Measurements from ENCODE around the gene ENTPD8. TPM values are rescaled to one million over a fixed set of nuclear protein-coding genes. Genes with fewer than 3 reads are reported as not detected.

The ENTPD8 gene
- total RNA-seq, 1 experiment from 2014 or later: 5.4 TPM

- Histone ChIP-seq H3K9me3 (ENCODE audit: insufficient read depth, low read depth) (no peaks in the 10 kb centered on the region), H2AFZ (no peak overlapping the region), H3K4me1 (replicated peaks; ENCODE audit: insufficient read depth) (no peaks in the 10 kb centered on the region), H3K9me2 (ENCODE audit: insufficient read depth) (no peaks in the 10 kb centered on the region), H3K4me2 (no peak overlapping the region), H3F3A (ENCODE audit: insufficient read depth, low read depth) (no peaks in the 10 kb centered on the region), H3K27me3 (ENCODE audit: insufficient read depth, low read depth) (no peaks in the 10 kb centered on the region), H3K36me3 (ENCODE audit: low read depth) (no peaks in the 10 kb centered on the region), H3K27ac (no peak overlapping the region), H4K20me1 (ENCODE audit: insufficient read depth) (no peaks in the 10 kb centered on the region; the same call in 1 of the 2 replicates), H3K79me2 (ENCODE audit: low read depth) (no peaks in the 10 kb centered on the region), H3K4me3 (no peak overlapping the region)
- no TSS peak for BruUV-seq (replicated peaks)
- ChIA-PET POLR2A (ENCODE audit: unreplicated experiment) (interaction anchor here (0.7 kb wide), 1 partner anchor 373 kb away, joined by 3 read pairs; no protein-coding TSS in a partner anchor), CTCF (no interaction called here)
- no peak for TF ChIP-seq CTCF (conservative IDR thresholded peaks at IDR 0.05)
- no peak for TF ChIP-seq EZH2 (IDR thresholded peaks at IDR 0.05; ENCODE audit: low read depth)
- DNase-seq: no peak
- intact Hi-C loops (cut with micrococcal nuclease; ENCODE audit: unreplicated experiment): no loop called here
Observed at GRCh38 chr9:137385061-137385655, 56.0 kb downstream of the ENTPD8 start.

Small RNA genes lying within 50 kb of the gene (microRNA-seq; reads per million reads assigned to microRNA genes)
- 4.7 reads per million for gene MIR7114 (ENCODE audit: borderline number of aligned reads, borderline replicate concordance)

Other genes starting within 250 kb of the ENTPD8 start
- 61.0 and 61.8 TPM in 2 replicates for gene TPRN, start 240.6 kb downstream of the ENTPD8 start, total RNA-seq (2021)
- gene TMEM203, start 235.7 kb downstream of the ENTPD8 start, total RNA-seq (2021): 43.3 and 45.5 TPM in 2 replicates
- 27.7 and 28.8 TPM in 2 replicates for gene NDOR1, start 235.7 kb downstream of the ENTPD8 start, total RNA-seq (2021)
- gene RNF208, start 219.1 kb downstream of the ENTPD8 start, total RNA-seq (2021): 31.3 and 38.0 TPM in 2 replicates
- 9.0 and 15.2 TPM in 2 replicates for gene CYSRT1, start 216.2 kb downstream of the ENTPD8 start, total RNA-seq (2021)
- 3.9 and 4.7 TPM in 2 replicates for gene RNF224, start 213.9 kb downstream of the ENTPD8 start, total RNA-seq (2021)
- 1.4 and 2.5 TPM in 2 replicates for gene SLC34A3, start 210.5 kb downstream of the ENTPD8 start, total RNA-seq (2021)
- 441 and 494 TPM in 2 replicates for gene TUBB4B, start 200.1 kb downstream of the ENTPD8 start, total RNA-seq (2021)
- gene STPG3, start 190.1 kb downstream of the ENTPD8 start, total RNA-seq (2021): 0.45 and 0.46 TPM in 2 replicates
- gene NELFB, start 186.0 kb downstream of the ENTPD8 start, total RNA-seq (2021): 94.2 and 103 TPM in 2 replicates
- 48.9 and 59.9 TPM in 2 replicates for gene TOR4A, start 163.6 kb downstream of the ENTPD8 start, total RNA-seq (2021)
- 20.6 and 25.8 TPM in 2 replicates for gene NRARP, start 139.1 kb downstream of the ENTPD8 start, total RNA-seq (2021)
- 23.7 and 38.5 TPM in 2 replicates for gene EXD3, start 18.2 kb downstream of the ENTPD8 start, total RNA-seq (2021)
- gene NOXA1, start 18.0 kb downstream of the ENTPD8 start, total RNA-seq (2021): 10.5 and 22.8 TPM in 2 replicates
- 73.4 and 90.4 TPM in 2 replicates for gene NSMF, start 18.0 kb upstream of the ENTPD8 start, total RNA-seq (2021)
- gene PNPLA7, start 109.0 kb upstream of the ENTPD8 start, total RNA-seq (2021): 1.9 and 4.9 TPM in 2 replicates
- 54.5 and 87.7 TPM in 2 replicates for gene MRPL41, start 110.5 kb upstream of the ENTPD8 start, total RNA-seq (2021)
- gene DPH7, start 137.6 kb upstream of the ENTPD8 start, total RNA-seq (2021): 48.5 and 52.2 TPM in 2 replicates
- 47.7 and 49.2 TPM in 2 replicates for gene ZMYND19, start 149.2 kb upstream of the ENTPD8 start, total RNA-seq (2021)
- 116 and 127 TPM in 2 replicates for gene ARRDC1, start 164.3 kb upstream of the ENTPD8 start, total RNA-seq (2021)
- 111 and 116 TPM in 2 replicates for gene EHMT1, start 177.6 kb upstream of the ENTPD8 start, total RNA-seq (2021)

Measured in PC-9 (cell line).